HAP-1 (cell line): ENCODE data around the gene CETP.
A peak's percentile ranks its signal among the peaks of the same experiment; 100 is the strongest.
"Not testable (repeated sequence)": the region's sequence is repeated elsewhere in the genome, so short reads cannot be mapped to it uniquely, and the experiment has no call there.

Experiments
- DNase-seq, 2 experiments: peaks; one replicate each; pipeline ENCODE4 v3.0.0-alpha.2; 2016 to 2020; ENCODE audit warnings: low spot score in 2 of 2
- H3K27me3 ChIP-seq: fragments of 250-450 bp; sonication (Bioruptor Pico); 2 replicates; pipeline ENCODE4 v1.5.1; 2020; ENCODE audit warnings: low read depth, mild to moderate bottlenecking, moderate library complexity
- H3K36me3 ChIP-seq: fragments of 250-450 bp; sonication (Bioruptor Pico); replicated peaks from 2 replicates; pipeline ENCODE4 v1.5.1; 2020; ENCODE audit warnings: mild to moderate bottlenecking
- H3K4me1 ChIP-seq: fragments of 250-450 bp; sonication (Bioruptor Pico); 2 replicates; pipeline ENCODE4 v1.5.1; 2020; ENCODE audit warnings: mild to moderate bottlenecking
- H3K4me3 ChIP-seq: fragments of 250-450 bp; sonication (Bioruptor Pico); 2 replicates; pipeline ENCODE4 v1.5.1; 2020; ENCODE audit warnings: mild to moderate bottlenecking, moderate library complexity
- H3K9me3 ChIP-seq: fragments of 250-450 bp; sonication (Bioruptor Pico); 2 replicates; pipeline ENCODE4 v1.5.1; 2020; ENCODE audit warnings: mild to moderate bottlenecking, moderate library complexity
- in situ Hi-C: fragments of 300-500 bp; cut with MboI; formaldehyde crosslinking; loops from 3 replicates; pipeline ENCODE4 v1.14.3; 2020; ENCODE audit warnings: low sequenced_read_pairs, inconsistent platforms, mixed read lengths

CETP gene

DNA sequence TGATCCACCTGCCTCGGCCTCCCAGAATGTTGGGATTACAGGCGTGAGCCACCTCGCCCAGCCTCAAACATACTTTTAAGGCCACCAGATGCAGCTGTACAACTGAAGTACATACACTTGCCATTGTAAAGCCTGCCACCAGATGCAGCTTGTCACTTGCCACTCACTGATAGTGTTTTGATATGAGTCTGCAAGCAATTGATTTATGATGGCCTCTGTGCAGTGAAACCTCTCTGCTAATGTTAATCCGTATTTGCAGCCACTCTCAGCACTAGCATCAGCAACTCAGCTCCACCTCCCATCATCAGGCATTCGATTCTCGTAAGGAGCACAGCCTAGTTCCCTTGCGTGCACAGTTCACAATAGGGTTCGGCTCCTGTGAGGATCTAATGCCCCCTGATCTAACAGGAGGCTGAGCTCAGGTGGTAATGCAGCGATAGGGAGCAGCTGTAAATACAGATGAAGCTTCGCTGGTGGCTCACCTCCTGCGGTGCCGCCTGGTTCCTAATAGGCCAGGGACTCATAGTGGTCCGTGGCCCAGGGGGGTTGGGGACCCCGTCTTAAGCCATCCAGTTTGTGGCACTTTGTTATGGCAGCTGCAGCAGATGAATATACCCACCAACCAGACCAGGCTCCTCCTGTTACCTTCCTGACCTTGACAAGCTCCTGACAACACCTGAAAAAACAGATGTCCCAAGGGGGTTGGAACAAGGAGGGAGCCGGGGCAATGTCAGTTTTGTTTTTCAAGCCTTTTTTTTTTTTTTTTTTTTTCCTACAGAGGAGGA lies 31.1 kb upstream of the CETP start:
- H3K27me3 ChIP-seq = no peaks in the 10 kb centered on the region
- in situ Hi-C loops = no loop called here
- H3K4me1 ChIP-seq = peaks cover 20% of the 10 kb centered on the region

DNA sequence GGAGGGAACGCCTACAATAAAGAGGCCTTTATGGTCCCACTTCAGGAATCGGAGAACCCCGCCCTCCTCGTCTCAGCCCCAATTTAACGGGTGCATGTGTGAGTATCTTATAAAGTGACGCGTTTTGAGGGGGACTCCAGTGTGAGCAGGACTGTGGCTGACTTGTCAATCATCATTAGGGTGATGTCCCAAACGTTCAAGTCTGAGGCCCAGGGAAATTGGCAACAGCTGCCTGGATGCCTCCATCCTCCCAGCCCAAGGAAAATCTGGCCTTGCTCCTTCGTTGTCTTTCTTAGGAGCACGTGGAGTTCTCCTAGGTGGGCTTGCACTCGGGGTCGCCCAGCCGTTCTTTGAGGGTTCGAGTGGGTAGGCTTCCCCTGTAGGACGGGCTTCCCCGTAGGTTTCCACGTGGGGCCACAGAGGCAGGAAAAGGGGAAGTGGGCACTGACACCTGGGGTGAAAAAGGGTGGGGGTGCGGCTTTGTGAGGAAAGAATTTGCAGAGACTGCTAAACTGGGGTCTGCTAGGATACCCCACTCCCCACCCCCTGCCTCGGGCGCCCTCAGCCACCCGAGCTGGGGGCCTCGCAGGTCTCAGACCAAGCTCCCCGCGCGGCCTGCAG lies 30.4 kb upstream of the CETP start:
- in situ Hi-C loops = no loop called here
- Histone ChIP-seq H3K4me1 (peaks cover 24% of the 10 kb centered on the region), H3K27me3 (no peaks in the 10 kb centered on the region), H3K36me3 (peaks cover 40% of the 10 kb centered on the region), H3K9me3 (no peaks in the 10 kb centered on the region), H3K4me3 (peak overlapping the region; percentile 98)
- peak; percentile 34 to 64 for DNase-seq

More for the DNA sequence above, 31.1 kb upstream of the CETP start:
- peak in 1 of 2 experiments; percentile 19 for DNase-seq
- H3K4me3 ChIP-seq = no peak overlapping the region
- peaks cover 33% of the 10 kb centered on the region for H3K36me3 ChIP-seq
- no peaks in the 10 kb centered on the region for H3K9me3 ChIP-seq

DNA sequence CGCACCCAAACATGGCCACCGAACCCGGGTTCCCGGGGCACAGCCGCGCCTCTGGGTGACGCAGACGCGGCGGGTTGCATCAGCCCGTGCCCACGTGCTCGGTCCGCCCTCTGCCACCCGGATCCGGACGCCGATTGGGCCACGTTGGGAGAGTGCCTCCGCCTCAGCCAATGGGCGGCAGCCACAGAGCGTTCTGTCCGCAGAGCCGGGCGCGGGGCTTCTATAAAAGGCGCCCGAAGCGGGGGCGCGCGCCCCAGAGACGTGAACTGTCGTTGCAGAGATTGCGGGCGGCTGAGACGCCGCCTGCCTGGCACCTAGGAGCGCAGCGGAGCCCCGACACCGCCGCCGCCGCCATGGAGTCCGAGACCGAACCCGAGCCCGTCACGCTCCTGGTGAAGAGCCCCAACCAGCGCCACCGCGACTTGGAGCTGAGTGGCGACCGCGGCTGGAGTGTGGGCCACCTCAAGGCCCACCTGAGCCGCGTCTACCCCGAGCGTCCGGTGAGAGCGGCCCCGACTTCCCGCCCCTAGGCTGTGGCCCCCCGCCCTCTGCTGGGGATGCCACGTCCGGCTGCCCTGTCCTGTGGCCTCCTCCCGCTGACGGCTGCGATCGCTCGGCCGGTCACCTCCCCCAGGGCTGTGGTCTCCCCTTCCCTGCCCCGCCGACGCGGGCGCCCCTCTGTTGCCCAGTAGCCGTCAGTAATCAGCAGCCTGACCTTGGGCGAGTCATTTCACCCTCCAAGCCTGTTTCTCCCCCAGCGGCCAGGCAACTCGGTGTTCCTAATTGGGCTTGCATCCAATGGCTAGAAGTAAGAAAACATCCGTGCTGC lies 29.6 kb upstream of the CETP start, which contains the start of gene HERPUD1:
Gene HERPUD1, plus strand, starts transcription at position 251 of the 829 bp plus-strand sequence. Its CDS starts 103 bp downstream, at position 354.
- peaks cover 24% of the 10 kb centered on the region for H3K4me1 ChIP-seq
- peak within 1 kb of the TSS; percentile 98 for H3K4me3 ChIP-seq
- H3K36me3 ChIP-seq = peaks cover 47% of the 10 kb centered on the region
- H3K27me3 ChIP-seq = no peaks in the 10 kb centered on the region
- no peaks in the 10 kb centered on the region for H3K9me3 ChIP-seq
- in situ Hi-C loops = no loop called here
- DNase-seq = peak; percentile 89 to 98

DNA sequence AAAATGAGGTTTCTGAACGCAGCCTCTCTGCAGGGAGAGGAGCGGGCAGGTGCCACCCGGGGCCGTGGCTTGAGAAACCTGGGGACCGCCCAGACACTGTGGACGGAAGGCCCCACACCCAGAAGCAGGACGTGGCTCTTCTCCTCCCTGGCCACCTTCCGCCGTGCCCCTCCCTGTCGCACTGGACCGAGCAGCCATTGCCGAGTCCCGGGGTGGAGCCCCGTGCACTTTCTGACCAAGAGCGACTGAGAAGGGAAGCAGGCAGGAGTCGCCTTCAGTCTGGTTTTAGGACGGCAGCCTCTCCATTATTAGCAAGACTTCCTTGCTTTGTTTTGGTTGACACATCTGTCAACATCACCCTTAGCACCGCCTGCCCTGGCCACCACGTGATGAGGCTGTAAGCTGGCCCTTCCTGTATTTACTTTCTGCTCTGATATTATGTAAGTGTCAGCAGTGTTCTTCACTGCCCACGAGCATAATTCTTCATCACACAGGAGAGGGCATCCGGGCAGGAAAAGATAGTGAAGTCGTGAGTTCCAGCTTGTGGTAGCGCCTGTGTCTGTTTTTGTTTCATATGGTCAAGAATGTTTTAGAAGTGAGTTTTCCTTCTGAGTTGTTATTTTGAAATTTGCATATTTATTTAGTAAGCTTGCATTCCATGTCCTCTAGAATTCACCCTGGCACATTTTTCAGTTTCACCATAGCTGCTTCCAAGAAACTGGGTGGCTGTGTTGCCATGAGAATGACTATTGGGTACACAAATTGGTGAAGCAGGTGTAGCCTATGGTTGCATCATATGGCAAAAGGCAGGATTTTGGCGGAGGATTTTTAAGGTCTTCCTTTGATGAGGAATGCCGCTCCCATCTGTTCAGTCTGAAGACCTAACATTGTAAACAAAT lies 28.8 kb upstream of the CETP start:
- in situ Hi-C loops = no loop called here

DNA sequence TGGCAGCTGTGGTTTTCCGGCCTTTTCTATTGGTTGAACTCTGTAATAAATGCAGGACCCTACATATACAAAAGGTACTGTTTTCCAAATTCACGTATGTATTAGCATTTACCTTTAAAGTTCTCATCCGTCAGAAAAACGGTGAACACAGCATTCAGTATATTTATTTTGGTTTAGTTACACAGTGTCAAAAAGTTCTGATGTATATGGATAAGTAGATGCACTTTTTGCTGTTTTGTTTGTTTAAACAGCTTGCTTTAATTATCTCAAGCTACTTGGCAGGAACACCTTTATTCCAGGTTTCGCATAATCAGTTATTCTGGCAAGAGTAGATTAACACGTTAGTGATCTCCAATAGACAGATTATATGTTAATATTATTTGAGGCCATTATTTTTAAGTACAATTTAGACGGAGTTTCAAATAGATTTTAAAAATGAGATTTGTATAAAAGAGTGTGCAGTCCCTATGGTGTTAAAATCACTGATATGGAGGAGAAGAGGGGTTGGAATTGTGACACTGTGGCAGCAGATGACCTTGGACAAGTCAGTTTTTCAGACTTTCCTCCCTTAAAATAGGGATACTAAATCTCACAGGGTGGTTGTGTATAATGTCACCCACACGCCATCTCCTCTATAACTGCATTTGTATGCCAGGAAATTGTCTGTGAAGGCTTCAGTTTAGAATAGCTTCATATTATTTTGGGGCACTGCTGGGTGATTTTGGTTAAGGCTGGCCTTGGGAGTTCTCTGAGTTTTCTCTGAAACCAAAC lies 27.7 kb upstream of the CETP start:
- no peaks in the 10 kb centered on the region for H3K27me3 ChIP-seq
- H3K4me1 ChIP-seq = peaks cover 24% of the 10 kb centered on the region
- H3K36me3 ChIP-seq = peaks cover 66% of the 10 kb centered on the region
- no peak for DNase-seq
- peak overlapping the region; percentile 98 for H3K4me3 ChIP-seq
- in situ Hi-C loops = no loop called here
- H3K9me3 ChIP-seq = no peaks in the 10 kb centered on the region

More for the DNA sequence above, 28.8 kb upstream of the CETP start:
- no peaks in the 10 kb centered on the region for H3K9me3 ChIP-seq
- peaks cover 24% of the 10 kb centered on the region for H3K4me1 ChIP-seq
- peak overlapping the region; percentile 98 for H3K4me3 ChIP-seq
- H3K27me3 ChIP-seq = no peaks in the 10 kb centered on the region
- H3K36me3 ChIP-seq = peaks cover 55% of the 10 kb centered on the region
- DNase-seq = peak; percentile 72 to 81

DNA sequence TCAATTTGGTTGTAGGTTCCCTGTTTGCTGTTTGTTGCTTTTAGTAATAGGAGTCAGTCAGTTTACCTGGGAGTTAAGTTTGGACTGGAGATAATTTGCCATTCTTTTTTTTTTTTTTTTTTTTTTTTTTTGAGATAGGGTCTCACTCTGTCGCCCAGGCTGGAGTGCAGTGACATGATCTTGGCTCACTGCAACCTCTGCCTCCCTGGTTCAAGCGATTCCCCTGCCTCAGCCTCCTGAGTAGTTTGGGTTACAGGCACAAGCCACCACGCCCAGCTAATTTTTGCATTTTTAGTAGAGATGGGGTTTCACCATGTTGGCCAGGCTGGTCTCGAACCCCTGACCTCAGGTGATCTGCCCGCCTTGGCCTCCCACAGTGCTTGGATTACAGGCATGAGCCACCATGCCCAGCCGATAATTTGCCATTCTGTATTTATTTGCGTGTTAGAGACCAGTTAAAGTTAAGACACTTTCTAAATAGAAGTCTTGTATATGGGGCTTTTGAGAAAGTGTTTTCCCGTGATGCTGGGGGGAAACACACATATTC lies 27.1 kb upstream of the CETP start:
- not testable (repeated sequence) for DNase-seq, H3K9me3 ChIP-seq, H3K27me3 ChIP-seq
- in situ Hi-C loops = loop anchor here (5.0 kb wide), 1 partner anchor 67 kb away; the partner anchor contains the start of gene SLC12A3
- Histone ChIP-seq H3K4me1 (peaks cover 24% of the 10 kb centered on the region), H3K4me3 (peak overlapping the region; percentile 98), H3K36me3 (peaks cover 72% of the 10 kb centered on the region)

DNA sequence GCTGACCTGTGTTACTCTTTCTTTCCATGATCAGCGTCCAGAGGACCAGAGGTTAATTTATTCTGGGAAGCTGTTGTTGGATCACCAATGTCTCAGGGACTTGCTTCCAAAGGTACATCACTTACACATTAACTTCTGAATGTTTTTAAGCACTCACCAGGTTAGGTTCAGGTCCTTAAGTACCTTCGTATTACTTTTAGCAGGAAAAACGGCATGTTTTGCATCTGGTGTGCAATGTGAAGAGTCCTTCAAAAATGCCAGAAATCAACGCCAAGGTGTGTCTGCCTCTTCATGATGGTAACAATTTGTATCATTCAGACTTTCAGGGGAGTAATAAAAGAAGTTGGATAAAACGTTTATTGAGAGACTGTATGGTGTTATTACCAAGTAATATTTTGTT lies 26.5 kb upstream of the CETP start:
- no peaks in the 10 kb centered on the region for H3K27me3 ChIP-seq
- no peak overlapping the region for H3K4me3 ChIP-seq
- in situ Hi-C loops = loop anchor here (5.0 kb wide), 1 partner anchor 68 kb away; the partner anchor contains the start of gene SLC12A3
- H3K36me3 ChIP-seq = peaks cover 78% of the 10 kb centered on the region
- no peak for DNase-seq
- H3K4me1 ChIP-seq = peaks cover 24% of the 10 kb centered on the region
- no peaks in the 10 kb centered on the region for H3K9me3 ChIP-seq

DNA sequence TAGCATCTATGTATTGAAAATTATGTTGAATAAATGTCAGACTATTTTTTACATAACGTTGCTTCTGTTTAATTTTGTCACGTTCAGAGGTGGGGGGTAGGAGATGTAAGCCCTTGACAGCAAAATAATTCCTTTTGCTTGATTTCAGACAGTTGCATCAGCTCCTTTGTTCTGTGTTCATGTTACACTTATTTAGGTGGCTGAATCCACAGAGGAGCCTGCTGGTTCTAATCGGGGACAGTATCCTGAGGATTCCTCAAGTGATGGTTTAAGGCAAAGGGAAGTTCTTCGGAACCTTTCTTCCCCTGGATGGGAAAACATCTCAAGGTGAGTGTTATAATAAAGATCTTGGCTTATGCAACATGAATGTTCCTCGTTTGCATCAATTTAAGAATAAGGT lies 25.3 kb upstream of the CETP start:
- peaks cover 91% of the 10 kb centered on the region for H3K36me3 ChIP-seq
- no peak for DNase-seq
- no peak overlapping the region for H3K4me3 ChIP-seq
- no peaks in the 10 kb centered on the region for H3K9me3 ChIP-seq
- peaks cover 17% of the 10 kb centered on the region for H3K4me1 ChIP-seq
- in situ Hi-C loops = loop anchor here (5.0 kb wide), 1 partner anchor 69 kb away; the partner anchor contains the start of gene SLC12A3
- H3K27me3 ChIP-seq = no peaks in the 10 kb centered on the region

DNA sequence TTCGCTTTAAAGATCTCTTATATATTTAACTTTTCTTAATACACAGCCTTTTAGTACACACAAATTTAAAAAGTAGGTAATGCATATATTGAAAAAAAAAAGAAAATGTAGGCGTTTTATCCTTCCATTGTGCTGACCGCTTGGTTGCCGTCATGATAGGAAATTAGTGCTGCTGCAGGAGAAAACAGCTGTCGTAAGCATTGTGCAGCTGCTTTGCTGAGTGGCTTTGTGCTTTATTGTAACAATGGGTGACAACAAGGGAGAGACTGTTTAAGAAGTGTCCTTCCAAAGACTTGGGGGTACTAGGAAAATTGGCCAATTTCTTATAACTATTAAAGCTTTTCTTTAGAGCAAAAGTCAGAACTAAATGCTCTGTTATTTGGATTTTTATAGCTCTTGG lies 24.8 kb upstream of the CETP start:
- DNase-seq = no peak
- Histone ChIP-seq H3K36me3 (peaks cover 95% of the 10 kb centered on the region), H3K4me1 (peaks cover 15% of the 10 kb centered on the region), H3K9me3 (no peaks in the 10 kb centered on the region), H3K27me3 (no peaks in the 10 kb centered on the region), H3K4me3 (no peak overlapping the region)
- in situ Hi-C loops = loop anchor here (5.0 kb wide), 1 partner anchor 70 kb away; the partner anchor contains the start of gene SLC12A3

DNA sequence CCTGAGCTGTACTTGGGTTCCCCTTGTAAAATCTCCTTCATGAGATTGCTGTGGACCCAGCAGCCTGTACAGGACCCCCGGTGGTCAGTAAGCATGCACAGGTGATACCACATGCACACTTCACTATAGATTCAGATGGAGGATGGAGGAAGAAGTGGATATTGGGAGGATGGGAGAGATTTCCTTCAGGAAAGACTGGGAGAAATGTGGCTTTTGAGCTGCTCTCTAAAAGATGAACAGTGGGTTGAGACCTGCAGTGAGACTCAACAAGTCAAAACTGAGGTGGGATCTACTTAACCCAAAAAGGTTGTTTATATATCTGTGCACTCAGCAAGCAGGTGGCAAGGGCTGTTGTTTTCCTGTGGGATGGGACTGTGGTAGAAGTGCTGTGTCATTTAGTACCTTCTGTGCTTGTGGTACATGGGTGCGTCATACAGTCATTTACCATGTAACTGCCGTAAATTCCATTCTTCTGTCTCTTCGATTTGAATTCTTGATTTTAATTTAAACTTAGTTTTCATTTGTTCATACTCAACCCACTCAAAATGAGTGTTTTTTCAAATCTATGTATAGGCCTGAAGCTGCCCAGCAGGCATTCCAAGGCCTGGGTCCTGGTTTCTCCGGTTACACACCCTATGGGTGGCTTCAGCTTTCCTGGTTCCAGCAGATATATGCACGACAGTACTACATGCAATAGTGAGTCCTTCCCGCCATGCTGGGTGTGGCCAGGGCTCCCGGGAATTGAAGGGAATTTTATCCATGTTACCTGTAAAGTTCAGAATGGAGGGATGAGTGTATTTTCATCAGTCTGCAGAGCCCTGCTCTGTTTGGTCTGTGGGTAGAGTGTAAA lies 22.9 kb upstream of the CETP start:
- peaks cover 97% of the 10 kb centered on the region for H3K36me3 ChIP-seq
- in situ Hi-C loops = loop anchor here (5.0 kb wide), 1 partner anchor 72 kb away; the partner anchor contains the start of gene SLC12A3
- H3K4me1 ChIP-seq = peaks cover 11% of the 10 kb centered on the region
- H3K9me3 ChIP-seq = no peaks in the 10 kb centered on the region
- no peak for DNase-seq
- no peak overlapping the region for H3K4me3 ChIP-seq
- H3K27me3 ChIP-seq = no peaks in the 10 kb centered on the region

DNA sequence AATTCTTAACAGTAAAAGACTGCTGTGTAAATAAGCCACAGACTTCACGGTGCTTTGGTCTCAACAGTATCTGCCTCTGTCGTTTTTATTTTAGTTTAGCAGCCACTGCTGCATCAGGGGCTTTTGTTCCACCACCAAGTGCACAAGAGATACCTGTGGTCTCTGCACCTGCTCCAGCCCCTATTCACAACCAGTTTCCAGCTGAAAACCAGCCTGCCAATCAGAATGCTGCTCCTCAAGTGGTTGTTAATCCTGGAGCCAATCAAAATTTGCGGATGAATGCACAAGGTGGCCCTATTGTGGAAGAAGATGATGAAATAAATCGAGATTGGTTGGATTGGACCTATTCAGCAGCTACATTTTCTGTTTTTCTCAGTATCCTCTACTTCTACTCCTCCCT lies 21.9 kb upstream of the CETP start:
- Histone ChIP-seq H3K36me3 (peaks cover 100% of the 10 kb centered on the region), H3K4me3 (no peak overlapping the region), H3K9me3 (no peaks in the 10 kb centered on the region), H3K27me3 (no peaks in the 10 kb centered on the region), H3K4me1 (peaks cover 7% of the 10 kb centered on the region)
- no peak for DNase-seq
- in situ Hi-C loops = loop anchor here (5.0 kb wide), 1 partner anchor 72 kb away; the partner anchor contains the start of gene SLC12A3
